Spleen (tissue), 11 donors: ENCODE data around the gene ZBP1. TPM values are rescaled to one million over a fixed set of nuclear protein-coding genes. Genes with fewer than 3 reads are reported as not detected.

ENCODE experiments used
- DNase-seq: peaks from one replicate; pipeline ENCODE4 v3.0.0-alpha.2; 2020
- H3K27ac ChIP-seq, 8 donors: fragments of 200-600 bp; sonication (generic) in 7 of 8; 1 replicate in 4 of 8; 2 replicates in 4 of 8; pipeline versions ENCODE4 v1.5.0 to v1.8.0; 2016 to 2021; ENCODE audit warnings: inconsistent platforms in 4 of 8, mild to moderate bottlenecking in 4 of 8, moderate library complexity in 1 of 8
- H3K27me3 ChIP-seq, 7 donors: fragments of 200-600 bp; sonication (generic) in 6 of 7; replicated peaks in 1 of 7; 1 replicate in 4 of 7; 2 replicates in 3 of 7; pipeline versions ENCODE4 v1.5.0 to v1.8.0; 2016 to 2021; ENCODE audit warnings: inconsistent platforms in 3 of 7, mild to moderate bottlenecking in 1 of 7
- H3K36me3 ChIP-seq, 6 donors: fragments of 200-600 bp; sonication (generic) in 5 of 6; 1 replicate in 4 of 6; 2 replicates in 2 of 6; pipeline versions ENCODE4 v1.5.0 to v1.8.0; 2016 to 2021; ENCODE audit warnings: inconsistent platforms in 2 of 6
- H3K4me1 ChIP-seq, 6 donors: fragments of 200-600 bp; sonication (generic) in 5 of 6; 1 replicate in 3 of 6; 2 replicates in 3 of 6; pipeline versions ENCODE4 v1.5.0 to v1.8.0; 2016 to 2021; ENCODE audit warnings: inconsistent platforms in 3 of 6
- H3K4me3 ChIP-seq, 8 donors: fragments of 200-600 bp; sonication (generic) in 7 of 8; 1 replicate in 4 of 8; 2 replicates in 4 of 8; pipeline versions ENCODE4 v1.5.0 to v1.8.0; 2016 to 2021; ENCODE audit warnings: inconsistent platforms in 4 of 8, mild to moderate bottlenecking in 4 of 8, moderate library complexity in 2 of 8
- H3K9me3 ChIP-seq, 8 donors: fragments of 200-600 bp; sonication (generic) in 7 of 8; 1 replicate in 4 of 8; 2 replicates in 4 of 8; pipeline versions ENCODE4 v1.5.0 to v1.8.0; 2016 to 2021; ENCODE audit warnings: inconsistent platforms in 4 of 8
- CTCF ChIP-seq, 11 experiments: fragments of 200-600 bp in 7 of 11; fragments of 450-650 bp in 4 of 11; sonication (generic) in 4 of 11; IDR thresholded peaks in 8 of 11; conservative IDR thresholded peaks in 3 of 11; 1 replicate in 7 of 11; 2 replicates in 4 of 11; pipeline versions ENCODE4 v1.4.0 to v1.8.0; 2016 to 2021; ENCODE audit warnings: antibody characterized with exemption in 11 of 11, inconsistent platforms in 4 of 11, mild to moderate bottlenecking in 1 of 11
- POLR2A ChIP-seq, 3 donors: fragments of 450-650 bp; IDR thresholded peaks; one replicate each; pipeline ENCODE4 v1.5.1; 2017; ENCODE audit warnings: antibody characterized with exemption in 3 of 3, mild to moderate bottlenecking in 1 of 3
- POLR2AphosphoS5 ChIP-seq, 3 donors: sonication (generic); formaldehyde crosslinking; IDR thresholded peaks; one replicate each; pipeline ENCODE4 v1.5.1; 2017; ENCODE audit warnings: antibody characterized with exemption in 3 of 3
- WGBS, 5 donors: extraction: QIAGEN DNeasy Blood & Tissue Kit in 3 of 5; methylation state at CpG; one replicate each; pipeline versions ENCODE4 v1.1.5 to v1.1.7; 2013 to 2018; 5-methylcytosine and 5-hydroxymethylcytosine counted together
- intact Hi-C: fragments of 100-400 bp; cut with DNase I; formaldehyde crosslinking; loops from one replicate; pipeline ENCODE4 v1.15.0; 2023; ENCODE audit warnings: low total_unique reads
- polyA plus RNA-seq, 3 donors: library from polyadenylated mRNA; stranded (reverse); fragments of 200-250 nt; gene quantifications; one replicate each; pipeline ENCODE4 v1.2.1, GENCODE V29; 2013
- total RNA-seq, 7 donors: library from RNA; depleted of rRNA in 3 of 7; stranded (reverse); fragments of >200 nt in 3 of 7; fragmentation: NEBNext Ultra II Directional in 4 of 7; extraction: Animal tissue kit (Norgen Biotek cat#: 25700) in 4 of 7; gene quantifications; one replicate each; pipeline versions ENCODE4 v1.1.0 to v1.2.1, GENCODE V29; 2016 to 2021
- donor health status: healthy with polysubstance abuse.
- donor health status: DM: no; HTN: no; CAD: no; lungs with moderate emphysema.
- donor health status: DM: no; HTN: no; CAD: no.
- donor health status: Bipolar disorder and iron deficiency.
- donor health status: healthy.
- donor health status: DM: no; HTN: no; CAD: no.
- donor health status: DM: yes; HTN: yes; CAD: no.

Gene ZBP1
- total and polyA plus RNA-seq, 10 donors, result 8.6 to 28.4 (median 16.6) TPM

- Histone ChIP-seq H3K27me3 (peaks cover 0 to 35% (median 0%) of the 10 kb centered on the region in 7 donors), H3K27ac (no peak overlapping the region), H3K4me3 (no peak overlapping the region), H3K9me3 (no peaks in the 10 kb centered on the region), H3K36me3 (no peaks in the 10 kb centered on the region), H3K4me1 (peaks cover 0 to 5% (median 0%) of the 10 kb centered on the region in 6 donors)
- 80 to 92% (median 90%) methylated on average over 11 of the region's 11 CpGs for WGBS, 5 donors
- TF ChIP-seq POLR2A (IDR thresholded peaks at IDR 0.05) (no peak), POLR2AphosphoS5 (IDR thresholded peaks at IDR 0.05) (no peak)
- DNase-seq, result peak; percentile 24
- intact Hi-C loops, result no loop called here
Observed at GRCh38 chr20:57564951-57565642, 55.1 kb downstream of the ZBP1 start.

DNA sequence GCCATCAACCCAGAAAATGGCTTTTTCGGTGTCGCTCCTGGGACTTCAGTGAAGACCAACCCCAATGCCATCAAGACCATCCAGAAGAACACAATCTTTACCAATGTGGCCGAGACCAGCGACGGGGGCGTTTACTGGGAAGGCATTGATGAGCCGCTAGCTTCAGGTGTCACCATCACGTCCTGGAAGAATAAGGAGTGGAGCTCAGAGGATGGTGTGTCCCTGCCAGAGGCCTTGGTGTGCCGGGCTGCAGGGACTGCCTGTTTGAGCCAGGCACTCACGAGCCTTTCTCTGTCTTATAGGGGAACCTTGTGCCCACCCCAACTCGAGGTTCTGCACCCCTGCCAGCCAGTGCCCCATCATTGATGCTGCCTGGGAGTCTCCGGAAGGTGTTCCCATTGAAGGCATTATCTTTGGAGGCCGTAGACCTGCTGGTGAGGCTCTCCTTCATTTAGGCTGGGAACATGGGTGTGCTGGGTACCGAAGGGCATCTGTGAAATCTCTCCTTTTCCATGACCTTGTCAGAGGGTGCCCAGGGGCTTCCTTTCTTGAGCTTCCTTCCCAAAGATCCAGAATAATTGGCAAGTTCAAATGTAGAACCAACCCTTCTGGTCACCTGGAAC lies 55.9 kb downstream of the ZBP1 start:
- intact Hi-C loops, result no loop called here
- no peak overlapping the region for H3K4me3 ChIP-seq
- TF ChIP-seq CTCF (IDR thresholded peaks at IDR 0.05 in 8 of 11, conservative IDR thresholded peaks at IDR 0.05 in 3 of 11), result no peak
- no peak for TF ChIP-seq POLR2AphosphoS5 (IDR thresholded peaks at IDR 0.05)
- no peak for TF ChIP-seq POLR2A (IDR thresholded peaks at IDR 0.05)
- WGBS, 5 donors, result 84 to 89% (median 87%) methylated on average over 13 to 14 of the region's 14 CpGs
- no peaks in the 10 kb centered on the region for H3K36me3 ChIP-seq
- H3K27ac ChIP-seq, result no peak overlapping the region
- DNase-seq, result peak; percentile 43
- no peaks in the 10 kb centered on the region for H3K9me3 ChIP-seq
- peaks cover 0 to 38% (median 0%) of the 10 kb centered on the region in 7 donors for H3K27me3 ChIP-seq
- peaks cover 0 to 5% (median 0%) of the 10 kb centered on the region in 6 donors for H3K4me1 ChIP-seq

DNA sequence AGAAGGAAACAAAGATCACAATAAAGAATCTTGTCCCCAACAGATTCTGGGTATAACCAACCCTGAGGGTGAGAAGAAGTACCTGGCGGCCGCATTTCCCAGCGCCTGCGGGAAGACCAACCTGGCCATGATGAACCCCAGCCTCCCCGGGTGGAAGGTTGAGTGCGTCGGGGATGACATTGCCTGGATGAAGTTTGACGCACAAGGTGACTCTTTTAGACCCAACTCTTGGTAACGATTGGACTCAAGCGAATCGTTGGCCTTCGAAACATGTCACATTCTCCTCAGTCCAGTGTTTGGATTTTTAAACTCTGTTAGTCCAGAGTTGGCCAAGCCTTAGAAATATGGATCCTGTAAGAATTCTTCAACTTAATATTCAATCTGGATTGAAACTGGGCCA lies 56.7 kb downstream of the ZBP1 start:
- no peaks in the 10 kb centered on the region for H3K9me3 ChIP-seq
- no peak overlapping the region for H3K4me3 ChIP-seq
- peaks cover 0 to 40% (median 0%) of the 10 kb centered on the region in 7 donors for H3K27me3 ChIP-seq
- TF ChIP-seq CTCF (IDR thresholded peaks at IDR 0.05 in 8 of 11, conservative IDR thresholded peaks at IDR 0.05 in 3 of 11) (no peak), POLR2A (IDR thresholded peaks at IDR 0.05) (no peak), POLR2AphosphoS5 (IDR thresholded peaks at IDR 0.05) (no peak)
- peak; percentile 51 for DNase-seq
- peaks cover 0 to under 1% (median 0%) of the 10 kb centered on the region in 6 donors for H3K4me1 ChIP-seq
- no peak overlapping the region for H3K27ac ChIP-seq
- intact Hi-C loops, result no loop called here
- H3K36me3 ChIP-seq, result no peaks in the 10 kb centered on the region
- WGBS, 5 donors, result 96 to 99% (median 97%) methylated on average over 12 of the region's 12 CpGs

- Histone ChIP-seq H3K4me1 (no peaks in the 10 kb centered on the region), H3K27me3 (peaks cover 0 to 42% (median 0%) of the 10 kb centered on the region in 7 donors), H3K27ac (no peak overlapping the region), H3K9me3 (no peaks in the 10 kb centered on the region), H3K4me3 (no peak overlapping the region), H3K36me3 (no peaks in the 10 kb centered on the region)
- no peak for TF ChIP-seq POLR2A (IDR thresholded peaks at IDR 0.05)
- no peak for TF ChIP-seq CTCF (IDR thresholded peaks at IDR 0.05 in 8 of 11, conservative IDR thresholded peaks at IDR 0.05 in 3 of 11)
- no peak for TF ChIP-seq POLR2AphosphoS5 (IDR thresholded peaks at IDR 0.05)
- intact Hi-C loops, result no loop called here
- DNase-seq, result peak; percentile 59
- WGBS, 5 donors, result 88 to 93% (median 92%) methylated on average over 35 of the region's 35 CpGs
Observed at GRCh38 chr20:57562541-57563465, 57.4 kb downstream of the ZBP1 start.
